HG02610 (cell line): ENCODE results near the gene TXNRD1.
"Not testable (repeated sequence)": the region's sequence is repeated elsewhere in the genome, so short reads cannot be mapped to it uniquely, and the experiment has no call there.

Experiments used
- ATAC-seq: cut with Tn5 transposase; IDR thresholded peaks from one replicate; pipeline ENCODE4 v1.9.1; 2021; ENCODE audit warnings: mild to moderate bottlenecking, moderate library complexity; ENCODE audit not compliant: unreplicated experiment

The TXNRD1 gene

GRCh38 chr12:104190641-104191176 lies 24.9 kb upstream of the TXNRD1 start:
- no peak for ATAC-seq

DNA sequence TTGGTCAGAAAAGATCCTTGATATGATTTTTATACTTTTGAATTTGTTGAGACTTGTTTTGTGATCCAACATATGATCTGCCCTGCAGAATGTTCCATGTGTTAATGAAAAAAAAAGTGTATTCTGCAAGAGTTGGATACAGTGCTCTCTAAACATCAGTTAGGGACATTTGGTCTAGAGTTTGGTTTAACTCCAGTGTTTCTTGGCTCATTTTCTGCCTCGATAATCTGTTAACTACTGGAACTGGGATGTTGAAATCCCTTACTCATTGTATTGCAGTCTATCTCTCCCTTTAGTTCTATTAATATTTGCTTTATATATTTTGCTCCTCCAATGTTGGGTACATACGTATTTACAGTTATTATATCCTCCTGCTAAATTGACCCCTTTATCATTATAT lies 18.3 kb upstream of the TXNRD1 start:
- ATAC-seq: no peak

DNA sequence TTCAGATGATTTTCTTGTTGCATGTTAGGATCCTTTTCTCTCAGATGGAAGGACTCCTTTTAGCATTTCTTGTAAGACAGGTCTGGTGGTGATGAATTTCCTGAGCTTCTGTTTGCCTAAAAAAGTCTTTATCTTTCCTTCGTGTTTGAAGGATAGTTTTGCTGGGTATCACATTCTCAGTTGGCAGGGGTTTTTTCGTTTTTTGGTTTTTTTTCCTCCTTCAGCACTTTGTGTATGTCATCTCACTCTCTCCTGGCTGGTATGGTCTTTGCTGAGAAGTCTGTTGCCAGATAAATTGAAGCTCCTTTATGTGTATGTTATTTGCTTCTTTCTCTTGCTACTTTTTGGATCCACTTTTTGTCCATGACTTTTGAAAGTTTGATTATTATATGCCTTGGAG lies 15.6 kb upstream of the TXNRD1 start:
- no peak for ATAC-seq

- no peak for ATAC-seq
Measured at GRCh38 chr12:104201238-104202001, 14.2 kb upstream of the TXNRD1 start.

DNA sequence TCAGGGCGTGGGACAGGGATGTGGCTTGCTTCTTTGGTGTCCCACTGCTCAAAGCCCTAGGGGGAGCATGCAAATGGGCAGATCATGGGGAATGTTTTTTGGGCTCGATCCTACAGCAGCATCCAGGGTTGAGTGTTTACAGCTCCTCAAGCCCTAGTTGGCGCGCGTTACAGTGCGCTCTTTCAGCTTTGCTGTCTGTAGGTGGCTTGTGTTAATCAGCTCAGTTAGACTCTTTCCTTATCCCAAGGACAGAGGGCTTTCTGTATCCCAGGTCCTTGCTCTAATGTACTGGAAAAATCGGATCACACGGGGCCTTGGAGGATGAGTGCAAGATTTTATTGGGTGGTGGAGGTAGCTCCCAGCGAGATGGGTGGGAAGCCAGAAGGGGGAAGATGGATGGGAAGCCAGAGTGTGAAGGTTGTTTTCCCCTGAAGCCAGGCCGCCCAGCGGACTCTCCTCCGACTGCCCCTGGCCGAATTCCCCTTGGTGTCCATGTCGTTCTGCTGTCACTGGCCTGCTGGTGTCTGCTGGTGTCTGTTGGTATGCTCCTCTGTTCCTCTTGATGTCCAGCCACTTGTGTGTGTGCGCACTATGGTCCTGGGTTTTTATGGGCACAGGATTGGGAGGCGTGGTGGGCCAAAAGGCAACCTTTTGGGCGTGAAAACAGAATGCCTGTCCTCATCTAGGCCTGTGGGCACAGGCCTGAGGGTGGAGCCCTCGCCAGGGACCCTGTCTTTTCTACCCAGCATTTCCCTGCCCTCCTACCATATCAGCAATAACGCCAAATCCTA lies 10.7 kb upstream of the TXNRD1 start:
- no peak for ATAC-seq

GRCh38 chr12:104207416-104208205 lies 8.0 kb upstream of the TXNRD1 start:
- ATAC-seq: no peak

DNA sequence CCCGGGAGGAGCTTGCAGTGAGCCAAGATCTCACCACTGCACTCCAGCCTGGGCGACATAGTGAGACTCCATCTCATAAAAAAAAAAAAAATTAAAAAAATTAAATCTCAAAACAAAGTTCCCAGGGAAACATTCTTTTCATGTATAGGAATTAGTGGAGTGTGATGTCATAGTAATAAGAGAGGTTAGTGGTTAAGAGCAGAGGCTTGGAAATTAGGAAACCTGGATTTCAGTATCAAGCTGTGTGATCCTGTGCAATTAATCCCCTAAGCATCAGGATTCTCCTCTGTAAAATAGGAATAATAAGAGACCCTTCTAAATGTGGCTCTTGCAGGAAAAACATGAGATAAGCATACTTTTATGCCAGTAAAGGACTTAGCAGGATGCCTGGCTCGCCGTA lies 3.1 kb upstream of the TXNRD1 start:
- no peak for ATAC-seq

DNA sequence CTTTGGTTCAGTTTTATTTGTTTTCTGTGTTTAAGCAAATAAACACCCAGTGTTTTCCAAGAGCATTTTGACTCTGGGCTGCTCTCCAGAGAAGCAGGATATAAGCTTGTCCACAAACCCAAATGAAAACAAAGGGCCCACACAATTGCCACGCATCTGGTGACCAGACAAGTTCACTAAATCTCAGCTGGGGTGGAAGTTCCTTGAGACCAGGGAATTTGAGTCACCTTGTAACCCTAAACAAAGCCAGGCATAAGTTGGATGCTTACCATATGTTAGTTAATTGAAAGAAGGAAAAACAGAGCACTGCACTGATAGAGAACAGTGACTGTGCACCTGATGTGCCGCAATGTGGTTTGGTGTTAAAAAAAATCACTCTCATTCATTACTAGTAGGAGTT lies 1.6 kb upstream of the TXNRD1 start:
- no peak for ATAC-seq

DNA sequence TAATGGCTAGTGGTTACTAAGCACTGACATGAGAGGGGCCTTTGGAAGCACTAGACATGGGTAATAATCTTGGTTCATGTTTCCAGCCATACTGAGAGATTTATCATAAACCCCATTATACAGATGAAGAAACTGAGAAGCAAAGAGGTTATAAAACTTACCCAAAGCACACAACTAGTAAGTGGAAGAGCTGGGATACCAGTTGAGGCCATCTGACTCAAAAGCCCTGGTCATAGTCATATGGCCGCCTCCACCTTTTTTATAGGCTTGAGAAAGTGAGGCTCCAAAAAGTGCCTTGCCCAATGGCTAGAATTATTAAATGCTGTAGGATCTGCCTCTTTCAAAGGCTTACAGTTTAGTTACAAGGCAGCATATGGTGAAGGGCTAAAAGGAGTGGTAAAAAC lies 944 bp downstream of the TXNRD1 start:
- no peak for ATAC-seq

GRCh38 chr12:104218506-104218905 lies 2.9 kb downstream of the TXNRD1 start:
- not testable (repeated sequence) for ATAC-seq

- ATAC-seq: no peak
Measured at GRCh38 chr12:104218935-104219334, 3.4 kb downstream of the TXNRD1 start.

DNA sequence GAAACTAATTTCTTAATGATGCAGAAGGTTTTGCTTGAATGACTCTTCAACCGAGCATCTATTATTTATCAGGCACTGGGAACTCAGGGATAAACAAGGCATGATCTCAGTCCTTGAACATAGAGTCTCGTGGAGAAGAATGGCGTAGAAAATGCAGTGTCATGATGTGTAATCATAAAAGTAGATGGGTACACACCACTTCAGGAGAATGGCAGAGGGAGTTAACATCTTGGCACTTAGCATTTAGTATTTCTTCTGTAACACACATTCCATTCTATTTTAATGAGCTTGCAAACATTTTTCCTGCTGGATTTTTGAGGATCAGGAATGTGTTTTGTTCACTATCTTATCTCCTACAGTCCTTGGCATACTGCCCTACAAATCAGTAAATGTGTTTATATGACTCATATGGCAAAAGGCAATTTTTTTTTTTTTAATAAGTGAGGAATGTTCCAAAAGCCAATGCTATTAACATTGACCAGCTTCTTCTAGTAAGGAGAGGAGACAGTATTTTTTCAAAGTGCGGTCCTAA lies 3.8 kb downstream of the TXNRD1 start:
- ATAC-seq: no peak

- ATAC-seq: no peak
Measured at GRCh38 chr12:104219908-104220404, 4.4 kb downstream of the TXNRD1 start.

- ATAC-seq: no peak
Measured at GRCh38 chr12:104220931-104221330, 5.4 kb downstream of the TXNRD1 start.

- ATAC-seq: no peak
Measured at GRCh38 chr12:104222976-104223375, 7.4 kb downstream of the TXNRD1 start.

- no peak for ATAC-seq
Measured at GRCh38 chr12:104223712-104224111, 8.1 kb downstream of the TXNRD1 start.

GRCh38 chr12:104226672-104227071 lies 11.1 kb downstream of the TXNRD1 start:
- no peak for ATAC-seq

DNA sequence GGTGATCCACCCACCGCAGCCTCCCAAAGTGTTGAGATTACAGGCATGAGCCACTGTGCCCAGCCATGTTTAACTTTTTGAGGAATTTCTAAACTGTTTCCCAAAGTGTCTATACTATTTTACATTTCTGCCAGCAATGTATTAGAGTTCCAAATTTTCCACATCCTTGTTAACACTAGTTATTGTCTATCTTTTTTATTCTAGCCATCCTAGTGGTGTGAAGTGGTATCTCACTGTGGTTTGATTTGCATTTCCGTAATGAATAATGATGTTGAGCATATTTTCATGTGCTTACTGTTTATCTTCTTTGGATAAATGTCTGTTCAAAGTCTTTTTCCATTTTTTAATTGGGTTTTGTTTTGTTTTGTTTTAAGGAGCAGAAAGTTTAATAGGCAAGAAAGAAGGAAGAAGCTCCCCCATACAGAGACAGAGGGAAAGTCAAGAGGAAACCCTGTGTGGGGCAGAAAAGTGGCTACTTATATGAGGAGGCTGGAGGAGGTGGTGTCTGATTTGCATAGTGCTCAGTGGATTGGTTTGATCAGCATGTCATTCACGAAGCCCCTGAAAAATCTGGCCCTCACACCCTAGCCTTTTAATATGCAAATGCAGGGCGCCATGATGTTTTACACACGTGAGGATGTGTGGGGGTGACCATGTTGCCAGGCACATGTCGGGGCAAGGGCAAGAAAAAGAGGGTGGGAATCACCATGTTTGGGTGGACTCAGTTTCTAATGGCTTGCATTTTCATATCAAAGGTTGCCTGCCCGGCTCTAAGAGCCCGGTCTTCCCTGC lies 14.9 kb downstream of the TXNRD1 start:
- ATAC-seq: no peak

DNA sequence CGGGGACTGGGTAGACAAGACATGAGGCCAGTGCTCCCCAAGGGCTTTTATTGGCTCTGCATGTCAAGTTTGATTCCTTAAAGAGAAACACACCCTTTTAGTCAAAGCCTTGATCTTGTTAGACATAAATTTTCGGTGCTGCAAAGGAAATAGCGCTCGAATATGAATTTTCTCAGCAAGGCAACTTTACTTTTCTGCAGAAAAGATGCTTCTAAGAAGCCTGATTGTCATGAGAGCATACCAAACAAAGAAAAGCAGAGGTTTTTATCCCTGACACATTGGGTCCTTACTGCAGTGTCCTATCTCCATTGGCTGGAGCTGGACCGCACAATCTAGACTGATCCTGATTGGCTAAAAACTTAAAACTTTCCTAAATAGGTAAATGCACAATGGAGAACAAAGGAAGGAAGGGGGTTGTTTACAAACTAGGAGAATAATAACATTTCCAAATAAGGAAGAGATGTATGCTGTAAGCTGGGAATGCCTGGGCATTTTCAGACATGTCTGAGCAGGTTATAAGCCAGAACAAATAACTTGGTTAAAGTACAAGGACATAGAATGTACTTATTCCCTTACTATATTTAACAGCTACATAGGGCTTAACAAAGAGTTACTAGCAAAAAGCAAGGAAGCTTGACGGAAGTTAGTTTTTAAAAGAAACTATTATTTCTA lies 17.2 kb downstream of the TXNRD1 start:
- ATAC-seq: no peak
